A549 (cell line): ENCODE results near the gene BTLA. TPM values are rescaled to one million over a fixed set of nuclear protein-coding genes. Genes with fewer than 3 reads are reported as not detected.
A peak's percentile ranks its signal among the peaks of the same experiment; 100 is the strongest.
"Not testable (repeated sequence)": the region's sequence is repeated elsewhere in the genome, so short reads cannot be mapped to it uniquely, and the experiment has no call there.

Experiments used
- ATAC-seq, 2 experiments: fragments of 200-7000 bp in 1 of 2; fragments of >200 bp in 1 of 2; cut with Nextera tagmentation in 1 of 2; cut with Tn5 transposase in 1 of 2; 3 replicates each; pipeline versions ENCODE4 v1.8.0 to v1.9.1; 2018 to 2020; ENCODE audit warnings: mild to moderate bottlenecking in 1 of 2, moderate library complexity in 1 of 2
- CTCF ChIA-PET: fragments of 300-600 bp; sonication (Branson Sonifier 250); formaldehyde crosslinking; extraction: SDS; loops from one replicate; lab custom pipeline; 2021; ENCODE audit warnings: antibody characterized with exemption, inconsistent platforms; lab: Yijun Ruan, JAX
- POLR2A ChIA-PET: fragments of 350-600 bp; formaldehyde crosslinking; extraction: SDS; loops from one replicate; lab custom pipeline; 2021; ENCODE audit warnings: antibody characterized with exemption, inconsistent platforms; lab: Yijun Ruan, JAX
- DNase-seq, 2 experiments: peaks; one replicate each; pipeline versions ENCODE4 v3.0.0 to v3.0.0-alpha.2; 2011 to 2016; ENCODE audit warnings: low read depth in 1 of 2, low spot score in 1 of 2
- FAIRE-seq: peaks from 2 replicates; lab custom pipeline; 2011; peaks lifted over from hg19 to GRCh38; lab: Jason Lieb, UNC
- H3K27ac ChIP-seq, 2 experiments: fragments of >200 bp; sonication (Bioruptor Twin); formaldehyde crosslinking; 3 replicates each; pipeline ENCODE4 v1.5.1; 2016 to 2017
- H3K4me1 ChIP-seq: fragments of >200 bp; sonication (Bioruptor Twin); formaldehyde crosslinking; 3 replicates; pipeline ENCODE4 v1.6.1; 2016
- H3K4me2 ChIP-seq: fragments of >200 bp; sonication (Bioruptor Twin); formaldehyde crosslinking; 3 replicates; pipeline ENCODE4 v1.6.1; 2016
- H3K4me3 ChIP-seq: fragments of >200 bp; sonication (Bioruptor Twin); formaldehyde crosslinking; 3 replicates; pipeline ENCODE4 v1.5.1; 2016
- H3K9me3 ChIP-seq: fragments of >200 bp; sonication (Bioruptor Twin); formaldehyde crosslinking; 3 replicates; pipeline ENCODE4 v1.6.1; 2016
- EHF ChIP-seq: fragments of 250-450 bp; sonication (Bioruptor Pico); IDR thresholded peaks from 2 replicates; pipeline ENCODE4 v1.5.0; 2020; ENCODE audit warnings: mild to moderate bottlenecking
- EHMT2 ChIP-seq: fragments of 200-600 bp; sonication (generic); IDR thresholded peaks from 2 replicates; pipeline ENCODE4 v1.6.1; 2016; ENCODE audit warnings: antibody characterized with exemption, low read depth, mild to moderate bottlenecking, moderate library complexity
- FOSL2 ChIP-seq, 2 experiments: fragments of 450-650 bp in 1 of 2; fragments of >200 bp in 1 of 2; sonication (Bioruptor Twin) in 1 of 2; formaldehyde crosslinking; IDR thresholded peaks; 2 replicates each; pipeline versions ENCODE4 v1.5.0 to v1.6.1; 2016 to 2020; ENCODE audit warnings: mild to moderate bottlenecking in 1 of 2, moderate library complexity in 1 of 2
- GATA3 ChIP-seq: IDR thresholded peaks from 2 replicates; pipeline ENCODE4 v1.6.1; 2012; ENCODE audit warnings: borderline replicate concordance
- HMGXB4 ChIP-seq: fragments of 250-450 bp; sonication (Bioruptor Pico); IDR thresholded peaks from 2 replicates; pipeline ENCODE4 v1.5.0; 2021; ENCODE audit warnings: mild to moderate bottlenecking, moderate library complexity, borderline replicate concordance
- JUN ChIP-seq, 2 experiments: fragments of >200 bp; sonication (Bioruptor Twin); formaldehyde crosslinking; IDR thresholded peaks; 2 replicates in 1 of 2; 3 replicates in 1 of 2; pipeline ENCODE4 v1.6.1; 2016 to 2017
- MAX ChIP-seq: IDR thresholded peaks from 2 replicates; pipeline ENCODE4 v1.6.1; 2012
- MYC ChIP-seq: IDR thresholded peaks from 2 replicates; pipeline ENCODE4 v1.6.1; 2012; ENCODE audit warnings: mild to moderate bottlenecking, inconsistent platforms, low read length, improper control_type of control experiment, borderline replicate concordance
- NFE2L2 ChIP-seq: fragments of 150-350 bp; conservative IDR thresholded peaks from 2 replicates; pipeline ENCODE4 v1.6.1; 2014; ENCODE audit warnings: low read length
- NPAS2 ChIP-seq: fragments of 250-450 bp; sonication (Bioruptor Pico); IDR thresholded peaks from 2 replicates; pipeline ENCODE4 v1.8.0; 2022; ENCODE audit warnings: mild to moderate bottlenecking, moderate library complexity, borderline replicate concordance
- POLR2A ChIP-seq: IDR thresholded peaks from 2 replicates; pipeline ENCODE4 v1.6.1; 2012; ENCODE audit warnings: mild to moderate bottlenecking, low read length
- POLR2AphosphoS2 ChIP-seq: conservative IDR thresholded peaks from 2 replicates; pipeline ENCODE4 v1.6.1; 2012; ENCODE audit warnings: low read length, improper control_type of control experiment, inconsistent platforms
- RAD21 ChIP-seq, 2 experiments: fragments of >200 bp in 1 of 2; sonication (Bioruptor Twin) in 1 of 2; formaldehyde crosslinking in 1 of 2; IDR thresholded peaks in 1 of 2; conservative IDR thresholded peaks in 1 of 2; 2 replicates in 1 of 2; 3 replicates in 1 of 2; pipeline ENCODE4 v1.6.1; 2012 to 2018; ENCODE audit warnings: inconsistent platforms in 1 of 2
- RCOR1 ChIP-seq: fragments of 150-350 bp; IDR thresholded peaks from 2 replicates; pipeline ENCODE4 v1.6.1; 2014; ENCODE audit warnings: antibody characterized with exemption, low read length, low read depth
- SMC3 ChIP-seq: fragments of >200 bp; sonication (Bioruptor Twin); formaldehyde crosslinking; IDR thresholded peaks from 3 replicates; pipeline ENCODE4 v1.6.1; 2018; ENCODE audit warnings: inconsistent platforms
- SREBF2 ChIP-seq: fragments of 450-650 bp; IDR thresholded peaks from 2 replicates; pipeline ENCODE4 v1.6.1; 2014; ENCODE audit warnings: mild to moderate bottlenecking, moderate library complexity
- TP53 ChIP-seq: fragments of 250-450 bp; sonication (Bioruptor Pico); IDR thresholded peaks from 2 replicates; pipeline ENCODE4 v1.5.0; 2021; ENCODE audit warnings: mild to moderate bottlenecking, moderate library complexity
- WGBS: methylation state at CpG from one replicate; pipeline ENCODE4 v1.1.6; 2017; ENCODE audit errors: missing lambda C conversion rate; 5-methylcytosine and 5-hydroxymethylcytosine counted together
- polyA plus RNA-seq, 4 experiments: library from polyadenylated mRNA; depleted of rRNA in 3 of 4; stranded (reverse); fragments of >200 nt; fragmentation: RNase III in 1 of 4; extraction: RNeasy Plus Mini Kit Qiagen cat#74134 plus additional on column Dnase treatment in 1 of 4; gene quantifications; 2 replicates in 3 of 4; 3 replicates in 1 of 4; pipeline ENCODE4 v1.2.3, GENCODE V29; 2011 to 2017
- TF ChIP-seq, protein P1 (sequence below): fragments of >200 bp; sonication (Bioruptor Twin); formaldehyde crosslinking; IDR thresholded peaks from 3 replicates; pipeline ENCODE4 v1.5.1; 2016
- TF ChIP-seq, protein P2 (sequence below): IDR thresholded peaks from 2 replicates; pipeline ENCODE4 v1.6.1; 2012

Gene BTLA
- polyA plus RNA-seq, 2 of the 4 experiments (the other 2 are of a cell fraction): 0.03 TPM; not detected in 1

DNA sequence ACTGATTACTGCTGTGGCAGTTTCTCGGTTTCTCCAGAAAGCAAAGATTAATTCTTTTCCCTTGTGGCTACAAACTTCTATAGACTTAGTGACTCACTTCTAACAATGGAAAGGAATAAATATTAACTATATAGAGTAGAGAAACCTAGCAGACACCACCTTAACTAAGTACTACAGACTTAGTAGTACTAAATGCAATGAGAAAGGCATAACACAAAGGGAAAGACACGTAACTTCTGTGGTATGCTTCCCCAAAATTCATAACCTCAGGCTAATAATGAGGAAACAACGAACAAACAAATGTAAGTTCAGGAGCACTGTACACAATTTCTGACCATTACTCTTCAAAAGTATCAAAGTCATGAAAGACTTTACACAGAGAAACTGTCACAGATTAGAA, 31.3 kb upstream of the BTLA start:
- TF ChIP-seq SREBF2 (no peak), FOSL2 (IDR thresholded peaks at IDR 0.05) (no peak), FOSL2 (CRISPR knock-in tag; IDR thresholded peaks at IDR 0.05) (peak; percentile 16; the same call in 1 of the 2 replicates), JUN (IDR thresholded peaks at IDR 0.05) (0 out of 5 replicates have a peak, but pooled peaks of 1 of the 2 experiments have one; percentile 25)
- H3K27ac ChIP-seq: no peak overlapping the region
- H3K4me3 ChIP-seq: no peak overlapping the region
- peaks cover 14% of the 10 kb centered on the region; the same call in 2 of the 3 replicates for H3K4me1 ChIP-seq
- no peaks in the 10 kb centered on the region for H3K9me3 ChIP-seq
- ATAC-seq (peak; percentile 47 to 76; a peak in 4 of 6 replicates), DNase-seq (peak; percentile 10 to 59), FAIRE-seq (peak; percentile 18)
- ChIA-PET CTCF (interaction anchor here (0.7 to 1.1 kb wide), 6 partner anchors 11 to 392 kb away, joined by 3 to 4 read pairs (median 4); no protein-coding TSS in a partner anchor), POLR2A (no interaction called here)
- WGBS: 18% methylated on average over 3 of the region's 3 CpGs
- peak overlapping the region; percentile 46 for H3K4me2 ChIP-seq

DNA sequence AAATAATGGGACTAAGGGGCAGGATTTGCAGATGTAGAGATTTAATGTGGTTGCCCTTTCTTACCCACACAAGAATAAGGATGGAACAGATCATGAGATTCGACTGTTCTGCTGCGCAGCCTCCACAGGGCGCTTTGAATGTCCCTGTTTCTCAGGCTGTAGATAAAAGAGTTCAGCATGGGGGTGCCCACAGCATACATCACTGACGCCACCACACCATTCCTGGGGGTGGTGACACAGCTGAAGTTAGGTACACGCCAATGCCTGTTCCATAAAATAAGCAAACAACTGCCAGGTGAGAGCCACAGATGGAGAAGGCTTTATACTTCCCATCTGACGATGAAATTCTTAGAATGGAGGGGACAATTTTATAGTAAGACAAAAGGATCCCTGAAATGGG, 24.9 kb upstream of the BTLA start:
- H3K4me1 ChIP-seq, DNase-seq, H3K27ac ChIP-seq, ATAC-seq, CTCF ChIA-PET, H3K9me3 ChIP-seq, H3K4me3 ChIP-seq, POLR2A ChIA-PET, H3K4me2 ChIP-seq, FAIRE-seq: not testable (repeated sequence)
- 96% methylated on average over 6 of the region's 6 CpGs for WGBS

DNA sequence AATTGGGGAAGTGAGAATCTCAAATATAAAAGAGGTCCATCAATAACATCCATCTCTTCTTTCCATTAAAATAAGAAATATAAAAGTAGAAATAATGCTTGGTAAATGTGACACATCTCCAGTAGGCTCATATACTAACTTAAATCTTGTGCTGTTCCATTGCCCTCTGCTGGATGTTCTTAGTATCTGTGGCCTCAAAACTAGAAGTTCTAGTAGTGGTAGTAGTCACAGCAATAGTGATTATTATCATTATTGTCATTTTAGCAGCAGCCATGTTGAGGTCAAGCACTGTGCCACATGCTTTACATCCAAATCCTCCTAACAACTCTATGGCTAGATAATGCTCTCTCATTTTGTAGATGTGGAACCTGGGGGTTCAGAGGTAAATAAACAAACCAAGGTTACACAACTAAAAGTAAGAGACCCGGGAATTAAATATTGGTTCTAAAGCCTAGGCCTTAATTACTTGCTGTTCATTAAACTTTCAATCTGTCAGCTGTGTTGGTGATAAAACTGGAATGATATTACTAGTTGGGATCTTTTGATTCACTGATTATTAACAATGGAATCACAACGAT, 20.2 kb upstream of the BTLA start:
- ChIA-PET CTCF (interaction anchor here (0.7 to 2.0 kb wide), 10 partner anchors 12 to 394 kb away, joined by 3 to 22 read pairs (median 4); partner anchors contain the start of gene SLC9C1), POLR2A (no interaction called here)
- no peaks in the 10 kb centered on the region for H3K9me3 ChIP-seq
- peak; percentile 77 to 78 for TF ChIP-seq RAD21 (conservative IDR thresholded peaks at IDR 0.05 in 1 of 2, IDR thresholded peaks at IDR 0.05 in 1 of 2)
- TF ChIP-seq MAX: no peak
- TF ChIP-seq SMC3: peak; percentile 86
- TF ChIP-seq, protein P1, sequence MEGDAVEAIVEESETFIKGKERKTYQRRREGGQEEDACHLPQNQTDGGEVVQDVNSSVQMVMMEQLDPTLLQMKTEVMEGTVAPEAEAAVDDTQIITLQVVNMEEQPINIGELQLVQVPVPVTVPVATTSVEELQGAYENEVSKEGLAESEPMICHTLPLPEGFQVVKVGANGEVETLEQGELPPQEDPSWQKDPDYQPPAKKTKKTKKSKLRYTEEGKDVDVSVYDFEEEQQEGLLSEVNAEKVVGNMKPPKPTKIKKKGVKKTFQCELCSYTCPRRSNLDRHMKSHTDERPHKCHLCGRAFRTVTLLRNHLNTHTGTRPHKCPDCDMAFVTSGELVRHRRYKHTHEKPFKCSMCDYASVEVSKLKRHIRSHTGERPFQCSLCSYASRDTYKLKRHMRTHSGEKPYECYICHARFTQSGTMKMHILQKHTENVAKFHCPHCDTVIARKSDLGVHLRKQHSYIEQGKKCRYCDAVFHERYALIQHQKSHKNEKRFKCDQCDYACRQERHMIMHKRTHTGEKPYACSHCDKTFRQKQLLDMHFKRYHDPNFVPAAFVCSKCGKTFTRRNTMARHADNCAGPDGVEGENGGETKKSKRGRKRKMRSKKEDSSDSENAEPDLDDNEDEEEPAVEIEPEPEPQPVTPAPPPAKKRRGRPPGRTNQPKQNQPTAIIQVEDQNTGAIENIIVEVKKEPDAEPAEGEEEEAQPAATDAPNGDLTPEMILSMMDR: peak; percentile 80
- DNase-seq: peak; percentile 50 to 73
- no peaks in the 10 kb centered on the region for H3K4me1 ChIP-seq
- 90% methylated on average over 2 of the region's 2 CpGs for WGBS
- FAIRE-seq: peak; percentile 56
- H3K4me2 ChIP-seq: no peak overlapping the region
- peak; percentile 87 to 97; a peak in 5 of 6 replicates for ATAC-seq
- H3K27ac ChIP-seq: no peak overlapping the region
- H3K4me3 ChIP-seq: no peak overlapping the region

- FAIRE-seq, H3K9me3 ChIP-seq, POLR2A ChIA-PET, H3K27ac ChIP-seq, H3K4me3 ChIP-seq, ATAC-seq, H3K4me2 ChIP-seq, H3K4me1 ChIP-seq, DNase-seq: not testable (repeated sequence)
- CTCF ChIA-PET: interaction anchor here (0.9 to 1.4 kb wide), 3 partner anchors 12 to 380 kb away, joined by 3 to 12 read pairs (median 4); no protein-coding TSS in a partner anchor
- 53% methylated on average over 3 of the region's 3 CpGs for WGBS
Measured at GRCh38 chr3:112518970-112519369, 19.7 kb upstream of the BTLA start.

GRCh38 chr3:112514527-112515128, 15.4 kb upstream of the BTLA start:
- WGBS: 11% methylated on average over 2 of the region's 2 CpGs
- H3K4me3 ChIP-seq: no peak overlapping the region
- CTCF ChIA-PET: no interaction called here
- H3K4me1 ChIP-seq: no peaks in the 10 kb centered on the region
- H3K9me3 ChIP-seq: no peaks in the 10 kb centered on the region; the same call in 2 of the 3 replicates
- FAIRE-seq (no peak), ATAC-seq (no peak), DNase-seq (no peak)
- no peak overlapping the region for H3K27ac ChIP-seq
- no peak overlapping the region for H3K4me2 ChIP-seq
- POLR2A ChIA-PET: no interaction called here
- TF ChIP-seq POLR2AphosphoS2 (no peak), EHF (no peak), FOSL2 (IDR thresholded peaks at IDR 0.05) (no peak), FOSL2 (CRISPR knock-in tag; IDR thresholded peaks at IDR 0.05) (no peak), TP53 (CRISPR knock-in tag) (no peak), RCOR1 (no peak), HMGXB4 (CRISPR knock-in tag) (no peak), MYC (no peak), EHMT2 (no peak), NFE2L2 (no peak), POLR2A (no peak), GATA3 (no peak), NPAS2 (no peak), SMC3 (no peak)
- TF ChIP-seq, protein P2, sequence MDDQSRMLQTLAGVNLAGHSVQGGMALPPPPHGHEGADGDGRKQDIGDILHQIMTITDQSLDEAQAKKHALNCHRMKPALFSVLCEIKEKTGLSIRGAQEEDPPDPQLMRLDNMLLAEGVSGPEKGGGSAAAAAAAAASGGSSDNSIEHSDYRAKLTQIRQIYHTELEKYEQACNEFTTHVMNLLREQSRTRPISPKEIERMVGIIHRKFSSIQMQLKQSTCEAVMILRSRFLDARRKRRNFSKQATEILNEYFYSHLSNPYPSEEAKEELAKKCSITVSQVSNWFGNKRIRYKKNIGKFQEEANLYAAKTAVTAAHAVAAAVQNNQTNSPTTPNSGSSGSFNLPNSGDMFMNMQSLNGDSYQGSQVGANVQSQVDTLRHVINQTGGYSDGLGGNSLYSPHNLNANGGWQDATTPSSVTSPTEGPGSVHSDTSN: no peak
